Measurements from ENCODE around the gene UTP15.

DNA sequence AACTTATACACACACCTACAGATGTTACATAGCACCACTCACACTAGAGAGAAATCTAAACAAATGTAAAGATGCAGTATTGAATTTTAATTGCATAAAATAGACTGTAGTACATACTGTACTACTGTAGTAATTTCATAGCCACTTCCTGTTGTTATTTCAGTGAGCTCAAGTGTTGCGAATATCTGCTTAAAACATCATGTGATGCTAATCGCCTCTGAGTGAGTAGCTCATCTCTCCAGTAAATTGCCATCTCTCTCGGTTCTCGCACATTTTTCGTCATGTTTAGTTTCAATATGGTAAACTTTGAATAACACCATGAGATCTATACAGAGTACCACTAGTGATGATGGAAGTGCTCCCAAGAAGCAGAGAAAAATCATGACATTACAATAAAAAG, 38.5 kb downstream of the UTP15 start:
- TF ChIP-seq POLR2A (IDR thresholded peaks at IDR 0.05; ENCODE audit: low read depth, low read length) (no peak), POLR2AphosphoS5 (IDR thresholded peaks at IDR 0.05; ENCODE audit: low read depth, low read length) (no peak), TAF1 (IDR thresholded peaks at IDR 0.05; ENCODE audit: borderline replicate concordance, low read depth, low read length) (no peak)
